Measurements from ENCODE around the gene CRB3. TPM values are rescaled to one million over a fixed set of nuclear protein-coding genes. Genes with fewer than 3 reads are reported as not detected.

The CRB3 gene
- polyA plus RNA-seq, 1 donor = not detected

DNA sequence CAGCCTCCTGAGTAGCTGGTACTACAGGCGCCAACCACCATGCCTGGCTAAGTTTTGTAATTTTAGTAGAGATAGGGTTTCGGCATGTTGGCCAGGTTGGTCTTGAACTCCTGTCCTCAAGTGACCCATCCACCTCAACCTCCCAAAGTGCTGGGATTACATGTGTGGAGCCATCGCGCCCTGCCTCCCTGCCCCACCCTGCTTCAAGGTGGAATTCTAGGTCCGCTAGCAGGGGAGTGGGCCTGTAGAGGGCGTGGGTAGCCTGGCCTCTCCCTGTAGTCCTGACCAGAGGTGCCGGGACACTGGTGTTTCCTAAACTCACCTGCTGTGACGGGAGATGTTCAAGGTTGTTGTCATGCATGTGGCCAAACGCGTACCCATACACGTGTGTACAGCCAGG, 30.9 kb upstream of the CRB3 start:
- DNase-seq (ENCODE audit: low read depth) = no peak

DNA sequence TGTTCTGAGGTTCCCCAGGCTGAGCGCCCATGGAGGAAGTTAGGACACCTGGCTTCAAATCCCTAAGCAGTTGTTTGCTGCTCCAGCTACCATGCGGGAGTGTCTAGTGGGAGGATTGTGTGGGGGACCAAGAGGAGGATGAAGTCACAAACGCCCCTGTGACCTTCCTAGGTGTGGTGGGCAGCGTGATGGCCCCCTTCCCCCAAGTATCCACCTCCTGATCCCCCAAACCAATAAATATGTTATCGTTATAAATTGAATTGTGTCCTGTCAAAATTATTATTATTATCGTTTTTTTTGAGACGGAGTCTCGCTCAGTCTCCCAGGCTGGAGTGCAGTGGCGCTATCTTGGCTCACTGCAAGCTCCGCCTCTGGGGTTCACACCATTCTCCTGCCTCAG, 30.4 kb upstream of the CRB3 start, which contains the start of gene SLC25A41:
SLC25A41 (minus strand) TSS at position 101 of the 400 bp plus-strand sequence; CDS start at position 31, 70 bp downstream.
- no peak for DNase-seq (ENCODE audit: low read depth)

DNA sequence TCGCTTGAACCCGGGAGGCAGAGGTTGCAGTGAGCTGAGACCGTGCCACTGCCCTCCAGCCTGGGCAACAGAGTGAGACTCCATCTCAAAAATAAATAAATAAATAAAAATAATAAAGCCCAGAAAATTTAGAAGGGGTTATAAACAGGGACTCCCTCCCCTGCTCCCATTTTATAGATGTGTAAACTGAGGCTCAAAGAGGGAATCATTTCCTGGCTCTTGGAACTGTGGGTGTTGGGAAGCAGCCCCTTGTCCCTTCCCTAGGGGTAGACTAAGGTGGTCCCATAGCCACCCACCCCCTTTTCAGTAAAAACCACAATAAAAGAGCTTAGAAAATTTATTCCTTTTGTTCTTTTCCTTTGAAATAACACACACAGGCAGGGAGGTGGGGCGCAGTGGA, 24.3 kb upstream of the CRB3 start:
- no peak for DNase-seq (ENCODE audit: low read depth)

DNA sequence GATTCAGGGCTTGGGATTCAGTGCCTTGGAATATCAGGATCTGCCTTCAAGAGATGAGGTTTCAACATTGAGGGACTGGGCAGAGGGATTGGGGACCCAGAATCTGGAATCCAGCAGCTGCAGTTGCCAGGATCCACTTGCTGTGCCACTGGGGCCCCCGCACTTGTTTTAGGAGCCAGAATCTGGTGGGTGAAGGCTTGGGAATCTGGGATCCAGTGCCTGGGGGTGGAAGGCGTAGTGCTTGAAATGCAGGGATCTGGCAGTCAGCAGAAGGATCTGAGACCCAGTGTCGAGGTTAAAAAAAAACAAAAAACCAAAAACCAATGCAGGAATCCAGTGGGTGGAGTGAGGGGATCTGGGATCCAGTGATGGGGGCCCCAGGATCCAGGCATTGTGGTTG, 23.2 kb upstream of the CRB3 start:
- no peak for DNase-seq (ENCODE audit: low read depth)

DNA sequence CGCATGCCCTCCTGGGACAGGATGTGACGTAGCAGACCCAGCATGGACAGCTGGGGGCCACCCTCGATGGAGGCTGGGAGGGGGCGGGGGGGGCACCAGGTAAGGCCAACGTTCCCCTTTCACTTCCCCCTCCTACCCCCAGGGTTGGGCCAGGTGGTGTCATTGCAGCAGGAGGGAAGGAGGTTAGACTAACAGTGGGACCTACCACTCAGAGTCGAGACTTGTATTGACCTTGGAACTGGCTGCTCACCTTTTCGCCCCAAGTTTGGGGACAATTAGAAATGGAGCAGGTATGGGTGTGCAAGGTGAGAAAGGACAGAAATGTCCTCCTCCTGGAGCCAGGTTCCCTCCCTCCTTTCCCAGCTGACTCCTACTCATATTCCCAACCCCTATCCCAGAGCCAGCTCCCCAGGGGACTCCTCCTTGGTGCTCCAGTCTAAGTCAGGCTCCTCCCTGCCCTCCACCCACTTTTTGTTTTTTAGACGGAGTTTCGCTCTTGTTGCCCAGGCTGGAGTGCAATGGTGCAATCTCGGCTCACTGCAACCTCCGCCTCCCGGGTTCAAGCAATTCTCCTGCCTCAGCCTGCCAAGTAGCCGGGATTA, 21.9 kb upstream of the CRB3 start:
- DNase-seq (ENCODE audit: low read depth) = no peak

DNA sequence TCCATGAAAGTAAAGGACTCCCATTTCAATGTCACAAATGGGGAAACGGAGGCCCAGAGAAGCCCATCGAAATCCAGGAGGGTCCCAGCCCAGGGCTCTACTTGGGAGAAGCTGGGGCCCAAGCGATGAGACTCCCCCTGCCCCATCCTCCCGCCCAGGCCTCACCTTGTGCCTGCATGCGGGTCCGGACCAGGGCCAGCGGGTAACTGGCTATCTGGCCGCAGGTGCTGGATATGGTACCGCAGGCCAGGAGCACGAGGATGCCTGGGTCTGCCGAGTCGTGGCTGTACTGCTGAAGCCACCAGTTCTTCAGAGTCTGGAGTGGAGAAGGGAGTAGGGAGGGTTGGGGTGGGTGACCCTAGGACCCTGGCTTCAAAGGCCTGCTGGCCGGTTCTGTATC, 20.1 kb upstream of the CRB3 start:
- DNase-seq (ENCODE audit: low read depth) = no peak

DNA sequence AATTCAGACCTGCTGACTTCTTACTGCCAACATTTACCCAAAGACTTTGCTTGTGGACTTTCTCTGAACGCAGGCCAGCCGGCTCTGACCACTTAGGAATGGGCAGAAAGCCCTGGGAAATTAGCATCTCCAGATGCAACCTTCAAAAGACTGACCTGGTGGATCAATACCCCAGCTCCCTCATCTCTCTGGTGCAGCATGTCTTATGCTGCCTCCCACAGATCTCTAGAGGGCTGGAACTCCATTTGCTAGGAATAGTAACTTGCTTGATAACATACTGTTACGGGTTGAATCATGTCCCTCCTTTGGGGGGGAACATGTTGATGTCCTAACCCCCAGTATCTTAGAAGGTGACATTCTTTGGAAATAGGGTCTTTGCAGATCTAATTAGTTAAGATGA, 17.6 kb upstream of the CRB3 start:
- DNase-seq (ENCODE audit: low read depth) = no peak

DNA sequence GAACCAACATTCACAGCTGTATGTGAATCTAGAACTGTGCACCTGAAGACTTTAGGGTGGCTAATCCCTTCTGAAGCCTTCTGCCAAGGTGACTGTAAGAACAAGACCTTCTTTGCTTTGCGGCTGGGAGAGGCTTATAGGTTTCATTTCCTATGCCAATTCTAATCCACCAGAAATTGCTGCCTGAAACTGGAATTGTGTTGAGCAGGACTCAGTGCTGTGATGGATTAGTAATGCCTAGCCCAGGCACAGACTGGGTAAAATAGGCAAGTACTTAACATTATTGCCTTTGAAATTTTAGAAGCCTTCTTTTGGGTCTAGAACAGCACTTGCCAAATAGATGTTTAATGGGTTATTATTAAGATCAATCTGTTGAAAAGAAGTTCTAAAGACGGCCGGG, 16.0 kb upstream of the CRB3 start:
- no peak for DNase-seq (ENCODE audit: low read depth)

DNA sequence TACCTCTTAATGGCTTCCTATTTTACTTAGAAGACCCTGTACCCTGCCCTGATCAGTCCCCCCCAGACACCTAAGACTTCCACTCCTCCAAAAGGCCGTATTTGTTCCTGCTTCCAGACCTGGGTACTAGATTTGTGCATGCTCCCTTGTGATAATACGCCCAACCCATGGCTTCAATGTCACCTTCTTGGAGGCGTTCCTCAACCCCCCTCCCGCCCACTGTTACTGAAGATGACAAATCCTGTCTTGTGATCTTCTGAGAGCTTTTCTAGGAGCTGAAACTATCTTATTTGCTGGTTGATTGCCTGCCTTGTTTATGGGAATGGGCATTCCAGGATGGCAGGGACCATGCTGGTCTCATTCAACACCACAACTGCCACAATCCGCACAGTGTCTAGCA, 13.9 kb upstream of the CRB3 start:
- DNase-seq (ENCODE audit: low read depth) = no peak

DNA sequence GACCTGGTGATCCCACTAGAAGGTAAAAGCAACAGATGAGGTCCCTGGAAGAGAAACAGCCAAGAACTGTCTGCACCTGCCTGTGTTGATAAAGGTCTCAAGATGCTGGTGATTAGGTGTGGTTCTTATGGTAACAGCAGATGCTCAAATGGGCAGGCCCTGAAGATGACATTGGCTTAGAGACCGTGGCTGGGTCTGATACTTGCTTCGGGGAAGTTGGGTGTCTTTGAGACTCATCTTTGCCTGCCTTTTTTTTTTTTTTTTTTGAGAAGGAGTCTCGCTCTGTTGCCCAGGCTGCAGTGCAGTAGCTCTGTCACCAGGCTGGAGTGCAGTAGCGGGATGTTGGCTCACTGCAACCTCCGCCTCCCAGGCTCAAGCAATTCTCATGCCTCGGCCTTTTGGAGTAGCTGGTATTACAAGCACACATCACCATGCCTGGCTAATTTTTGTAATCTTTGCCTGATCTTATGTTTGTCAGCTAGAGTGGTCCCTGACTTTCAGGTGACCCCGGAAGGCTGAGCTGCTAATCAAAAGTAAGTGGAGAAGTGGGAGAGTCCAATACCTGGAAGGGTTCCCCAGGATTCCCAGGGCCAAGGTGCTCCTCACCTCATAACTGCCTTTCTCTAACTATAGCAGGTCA, 12.4 kb upstream of the CRB3 start:
- DNase-seq (ENCODE audit: low read depth) = no peak

DNA sequence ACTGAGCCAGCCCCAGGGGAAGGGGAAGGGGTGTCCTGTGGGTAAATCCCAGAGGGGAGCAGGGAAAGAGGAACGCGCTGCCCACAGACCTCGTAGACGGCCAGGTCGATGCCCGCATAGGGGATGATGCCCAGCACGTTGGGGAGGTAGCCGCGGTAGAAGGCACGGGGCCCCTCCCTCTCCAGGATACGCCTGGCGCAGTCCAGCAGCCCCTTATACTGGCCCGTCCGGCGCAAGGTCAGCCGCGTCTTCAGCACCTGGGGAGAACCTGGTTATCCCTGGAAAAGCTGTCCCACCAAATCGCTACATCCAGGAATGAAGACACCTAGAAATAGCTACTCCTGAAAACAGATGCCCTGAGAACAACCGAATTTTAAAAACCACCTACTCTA, 11.9 kb upstream of the CRB3 start:
- DNase-seq (ENCODE audit: low read depth) = no peak

DNA sequence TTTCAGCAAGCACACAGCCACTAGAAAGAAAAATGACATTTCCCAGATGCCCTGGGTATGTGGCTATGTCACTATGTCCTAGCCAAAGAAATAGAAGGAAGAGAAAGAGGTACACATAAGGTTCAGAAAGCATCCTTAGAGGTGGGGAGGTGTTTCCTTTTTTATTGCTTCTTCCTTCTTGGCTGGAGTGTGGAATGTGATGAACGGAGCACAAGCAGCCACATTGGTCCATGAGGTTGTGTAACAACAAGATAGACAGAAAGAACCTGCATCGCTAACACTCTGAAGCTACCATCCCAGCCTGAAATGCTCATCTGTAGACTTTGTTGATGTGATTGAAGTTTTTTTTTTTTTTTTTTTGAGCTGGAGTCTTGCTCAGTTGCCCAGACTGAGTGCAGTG, 11.2 kb upstream of the CRB3 start:
- DNase-seq (ENCODE audit: low read depth) = no peak

DNA sequence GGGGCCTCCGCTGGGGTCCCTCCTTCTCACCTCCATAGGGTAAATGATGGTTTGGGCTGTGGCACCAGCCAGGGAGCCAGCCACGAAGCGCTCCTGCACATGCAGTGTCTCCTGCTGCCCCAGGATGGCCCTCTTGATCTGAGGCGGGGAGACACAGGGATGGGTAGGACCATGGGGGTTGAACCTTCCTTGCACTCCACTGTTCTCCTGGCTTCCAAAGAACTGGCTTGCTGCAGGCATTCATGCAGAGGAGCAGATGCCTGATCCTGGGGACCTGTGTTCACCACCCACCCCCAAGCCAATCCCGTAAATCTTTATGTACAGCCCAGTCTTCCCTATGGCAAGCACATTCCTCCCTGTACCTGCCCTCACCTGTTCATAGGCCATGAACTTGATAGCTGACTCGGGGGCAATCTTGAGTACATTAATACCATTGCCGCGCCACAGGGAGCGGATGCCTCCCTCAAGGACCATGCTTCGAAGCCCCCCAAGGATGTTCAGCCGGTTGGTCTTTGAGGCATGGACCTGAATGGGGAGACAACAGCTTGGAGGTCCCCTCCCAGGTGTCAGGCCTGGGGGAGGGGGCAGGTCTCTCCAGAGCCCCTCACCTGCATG, 10.0 kb upstream of the CRB3 start:
- no peak for DNase-seq (ENCODE audit: low read depth)

DNA sequence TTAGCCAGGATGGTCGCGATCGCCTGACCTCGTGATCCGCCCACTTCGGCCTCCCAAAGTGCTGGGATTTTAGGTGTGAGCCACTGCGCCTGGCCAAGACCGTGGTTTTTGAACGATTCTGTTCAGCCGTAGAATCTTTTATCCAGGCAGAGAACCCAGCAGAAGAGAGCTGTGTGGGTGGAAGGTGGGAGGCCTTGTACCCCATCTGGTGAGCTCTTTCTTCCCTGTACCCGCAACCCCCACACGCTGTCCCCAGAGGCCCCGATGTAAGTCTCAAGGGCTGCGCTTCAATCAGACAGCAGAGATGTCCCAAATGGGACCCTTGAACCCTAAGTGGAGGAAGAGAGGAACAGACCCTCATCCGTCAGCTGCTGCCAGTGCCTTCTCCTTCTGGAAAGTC, 8.1 kb upstream of the CRB3 start:
- DNase-seq (ENCODE audit: low read depth) = no peak

DNA sequence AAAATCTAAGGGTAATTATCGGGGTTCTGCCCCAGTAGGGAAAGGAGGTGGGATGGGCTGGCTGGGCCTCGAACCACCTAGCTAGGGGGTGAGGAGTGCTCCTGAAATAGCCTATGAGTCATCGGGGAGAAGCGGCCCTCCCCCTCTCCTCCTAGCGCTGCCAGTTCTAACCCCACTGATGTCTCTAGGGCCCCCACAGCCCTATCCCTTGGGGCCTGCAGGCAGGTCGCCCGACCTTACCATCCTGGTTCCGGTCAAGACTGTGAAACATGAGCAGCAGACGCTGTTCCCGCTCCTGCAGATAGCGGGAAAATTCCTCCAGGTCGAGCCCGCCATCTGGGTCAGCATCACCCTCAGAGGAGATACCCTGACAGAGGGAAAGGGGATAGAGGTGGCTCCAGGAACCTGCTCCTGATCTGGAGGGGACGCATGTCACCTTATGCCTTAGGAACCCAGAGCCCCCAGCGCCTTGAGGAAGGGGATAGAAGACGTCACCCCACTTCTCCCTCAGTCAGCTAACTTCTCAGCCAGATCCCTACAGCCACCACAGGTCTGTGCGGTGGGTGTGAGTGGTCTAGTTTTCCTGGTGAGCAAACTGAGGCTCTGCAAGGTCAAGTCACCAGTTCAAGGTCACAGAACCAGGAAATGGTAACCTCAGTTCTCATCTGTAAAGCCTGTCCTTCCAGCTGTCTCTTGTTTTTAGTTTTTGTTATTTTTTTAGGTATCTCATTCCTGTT, 5.9 kb upstream of the CRB3 start:
- DNase-seq (ENCODE audit: low read depth) = no peak

DNA sequence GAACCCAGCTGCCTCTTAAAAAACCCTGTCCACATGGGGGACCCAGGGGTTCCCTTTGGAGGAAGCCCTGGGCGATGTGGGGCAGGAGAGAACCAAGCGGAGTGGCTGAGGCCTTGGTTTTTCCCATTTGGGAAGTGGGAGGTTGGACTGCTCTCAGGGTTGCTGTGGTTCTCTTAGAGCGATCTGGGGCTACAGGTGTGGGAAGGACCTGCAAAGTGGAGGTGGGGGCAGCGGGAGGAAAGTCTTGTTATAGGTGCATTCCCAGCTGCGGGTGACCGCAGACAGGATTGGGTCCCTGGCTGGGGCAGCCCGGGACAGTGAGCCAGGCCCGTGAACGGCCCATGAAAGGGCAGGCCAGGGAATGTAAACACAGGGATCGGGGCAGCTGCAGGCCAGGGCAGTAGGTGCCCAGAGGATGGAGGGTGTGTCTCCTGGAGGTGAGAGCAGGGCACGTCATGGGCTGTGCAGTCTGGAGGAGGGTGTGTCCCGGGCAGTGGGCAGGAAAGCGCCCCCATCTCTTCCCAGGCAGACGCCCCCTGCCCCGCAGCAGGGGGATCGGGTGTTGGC, 5.3 kb upstream of the CRB3 start:
- DNase-seq (ENCODE audit: low read depth) = no peak

DNA sequence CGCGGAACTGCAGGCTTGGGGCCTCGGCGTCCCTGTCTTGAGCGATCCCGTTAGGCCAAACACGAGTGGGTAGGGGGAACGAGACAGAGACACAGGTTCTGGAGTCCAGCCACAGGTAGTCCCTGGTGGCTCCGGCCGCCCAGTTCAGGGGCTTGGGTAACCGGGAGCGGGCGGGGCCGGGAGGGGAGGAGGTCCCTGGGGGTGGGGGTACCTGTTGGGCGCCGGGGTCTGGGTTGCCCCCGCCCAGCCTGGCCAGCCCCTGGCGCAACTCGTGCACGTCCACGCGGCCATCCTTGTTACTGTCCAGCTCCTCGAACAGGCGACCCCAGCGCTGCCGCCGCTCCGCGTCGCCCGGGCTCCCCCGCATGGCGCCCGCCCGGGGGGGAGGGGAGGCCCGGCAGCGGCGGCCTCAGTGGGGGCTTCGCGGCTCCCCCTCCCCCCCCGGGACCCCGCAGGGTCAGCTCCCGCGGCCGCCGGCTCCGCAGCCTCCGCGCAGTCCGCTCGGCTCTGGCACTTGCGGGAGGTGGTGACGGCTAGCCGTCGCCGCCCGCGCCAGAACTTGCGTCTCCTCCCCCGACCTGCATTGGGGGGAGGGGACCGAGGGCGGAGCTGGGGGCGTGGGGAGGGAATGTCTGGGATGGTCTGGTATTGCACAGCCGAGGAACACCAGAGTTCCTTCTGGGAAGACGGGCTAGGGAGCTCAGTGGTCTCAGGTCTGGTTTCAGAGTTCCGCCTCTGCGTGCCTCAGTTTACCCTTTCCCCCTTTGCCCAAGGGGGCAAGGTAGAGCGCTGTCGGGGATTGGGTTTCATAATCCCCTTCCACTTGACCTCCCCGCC, 4.6 kb upstream of the CRB3 start, which contains the start of gene SLC25A23:
SLC25A23 (minus strand) TSS at position 531 of the 837 bp plus-strand sequence; CDS start at position 367, 164 bp downstream.
- DNase-seq (ENCODE audit: low read depth) = peak; percentile 39

DNA sequence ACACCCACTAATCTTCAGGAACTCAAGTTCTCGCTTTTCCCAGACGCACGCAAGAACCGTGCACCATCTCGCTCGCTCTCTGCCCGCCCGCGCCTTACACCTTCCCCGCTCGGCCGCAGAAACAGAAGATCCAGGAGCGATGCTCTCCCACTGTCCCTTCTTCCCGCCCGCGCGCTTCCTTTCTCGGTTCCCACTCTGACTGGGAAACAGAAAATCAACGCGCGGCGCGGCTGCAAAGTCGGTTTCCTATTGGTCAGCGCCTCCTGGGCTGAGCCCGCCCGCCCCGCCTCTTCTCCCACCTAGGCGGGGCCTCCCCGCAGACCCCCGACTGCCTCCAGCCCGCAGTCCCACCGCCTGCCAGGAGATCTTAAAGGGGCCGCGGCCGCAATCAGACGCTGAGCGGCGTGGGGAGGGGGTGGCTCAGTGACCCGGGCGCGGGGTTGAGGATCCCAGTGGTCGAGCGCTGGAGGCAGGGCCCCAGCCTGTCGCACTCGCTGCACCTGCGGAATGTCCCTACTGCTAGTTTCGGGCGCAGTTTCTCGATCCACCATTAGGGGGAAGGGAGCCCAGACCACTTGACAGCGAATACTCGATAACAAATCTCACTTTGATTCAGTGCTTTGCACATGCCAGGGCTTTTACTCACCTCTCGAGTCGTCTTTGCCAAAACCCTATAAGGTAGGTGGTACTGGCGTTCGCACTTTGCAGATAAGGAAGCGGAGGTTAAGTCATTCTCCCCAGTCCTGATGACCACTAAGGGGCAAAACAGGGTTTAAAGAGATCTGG, 3.8 kb upstream of the CRB3 start:
- peak; percentile 94 for DNase-seq (ENCODE audit: low read depth)

DNA sequence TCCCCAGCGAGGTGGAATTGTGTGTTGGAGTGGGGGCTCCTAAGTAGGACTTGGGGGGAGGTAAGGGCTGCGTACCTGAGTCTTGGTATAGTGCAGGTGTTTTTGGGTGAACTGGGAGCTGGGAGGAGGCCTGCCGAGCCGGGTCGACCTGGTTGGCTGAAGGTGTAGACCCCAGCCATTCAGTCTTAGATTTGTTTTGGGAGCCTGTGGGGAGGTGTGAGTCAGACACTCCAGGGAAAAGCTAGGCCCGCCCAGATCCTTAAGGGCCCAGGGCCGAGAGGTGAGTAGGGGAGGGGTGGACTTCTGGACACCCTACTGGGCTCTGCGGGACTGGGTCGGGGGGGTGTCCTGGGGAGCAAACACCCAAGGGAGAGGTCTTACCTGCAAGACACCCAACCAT, 935 bp downstream of the CRB3 start:
- no peak for DNase-seq (ENCODE audit: low read depth)

DNA sequence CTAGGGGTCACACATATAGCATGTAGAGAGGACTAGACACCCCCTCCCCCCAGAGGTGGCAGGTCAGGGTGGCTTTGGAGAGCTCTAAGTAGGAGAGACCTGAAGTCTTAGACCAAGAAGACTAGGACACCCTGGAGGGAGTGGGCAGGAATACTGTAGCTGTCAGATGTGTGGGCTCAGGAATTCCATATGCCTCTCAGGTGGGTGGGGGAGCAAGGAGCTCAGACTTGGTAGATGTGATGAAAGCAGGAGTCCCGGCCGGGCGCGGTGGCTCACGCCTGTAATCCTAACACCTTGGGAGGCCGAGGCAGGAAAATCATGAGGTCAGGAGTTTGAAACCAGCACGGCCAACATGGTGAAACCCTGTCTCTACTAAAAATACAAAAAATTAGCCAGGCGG, 1.6 kb downstream of the CRB3 start:
- no peak for DNase-seq (ENCODE audit: low read depth)
